Measurements from ENCODE around the gene MX1. TPM values are rescaled to one million over a fixed set of nuclear protein-coding genes. Genes with fewer than 3 reads are reported as not detected.

Gene MX1
- total and polyA plus RNA-seq, 2 donors (not counting 1 experiment from before 2014, with no cell fraction given), result 10.3 to 17.5 TPM

GRCh38 chr21:41483973-41484372, 57.9 kb downstream of the MX1 start:
- Histone ChIP-seq H3K4me1 (ENCODE audit: control insufficient read depth, extremely low read depth, insufficient read depth, low read length) (no peaks in the 10 kb centered on the region), H3K4me3 (replicated peaks in 1 of 4; ENCODE audit: control extremely low read depth in 1 of 4, insufficient read depth in 1 of 4, low read depth in 3 of 4, low read length in 4 of 4) (no peak overlapping the region), H3K27ac (ENCODE audit: insufficient read depth, low read length) (no peak overlapping the region), H3K9ac (ENCODE audit: insufficient read depth, low read length) (no peak overlapping the region), H3K79me2 (ENCODE audit: control insufficient read depth, insufficient read depth, low read length) (no peaks in the 10 kb centered on the region), H3K36me3 (ENCODE audit: control insufficient read depth, insufficient read depth, low read length) (no peaks in the 10 kb centered on the region), H3K9me3 (ENCODE audit: control insufficient read depth, insufficient read depth, low read depth, low read length) (no peaks in the 10 kb centered on the region), H2AFZ (ENCODE audit: low read length) (no peak overlapping the region), H3K27me3 (ENCODE audit: control insufficient read depth, insufficient read depth, low read length) (no peaks in the 10 kb centered on the region), H3K4me2 (ENCODE audit: extremely low read depth, insufficient read depth, low read length) (no peak overlapping the region), H4K20me1 (ENCODE audit: control insufficient read depth, extremely low read depth, insufficient read depth, low read length) (no peaks in the 10 kb centered on the region)
- no peak for TF ChIP-seq CTCF (conservative IDR thresholded peaks at IDR 0.05 in 1 of 2, IDR thresholded peaks at IDR 0.05 in 1 of 2; ENCODE audit: low read depth in 1 of 2, low read length in 2 of 2)
- no peak for DNase-seq (ENCODE audit: low read depth in 2 of 2)

- Histone ChIP-seq H3K9ac (ENCODE audit: insufficient read depth, low read length) (no peak overlapping the region), H3K9me3 (ENCODE audit: control insufficient read depth, insufficient read depth, low read depth, low read length) (no peaks in the 10 kb centered on the region), H4K20me1 (ENCODE audit: control insufficient read depth, extremely low read depth, insufficient read depth, low read length) (no peaks in the 10 kb centered on the region), H3K4me1 (ENCODE audit: control insufficient read depth, extremely low read depth, insufficient read depth, low read length) (no peaks in the 10 kb centered on the region), H3K27ac (ENCODE audit: insufficient read depth, low read length) (no peak overlapping the region), H3K36me3 (ENCODE audit: control insufficient read depth, insufficient read depth, low read length) (no peaks in the 10 kb centered on the region), H3K4me2 (ENCODE audit: extremely low read depth, insufficient read depth, low read length) (no peak overlapping the region), H3K4me3 (replicated peaks in 1 of 4; ENCODE audit: control extremely low read depth in 1 of 4, insufficient read depth in 1 of 4, low read depth in 3 of 4, low read length in 4 of 4) (no peak overlapping the region), H3K27me3 (ENCODE audit: control insufficient read depth, insufficient read depth, low read length) (no peaks in the 10 kb centered on the region), H2AFZ (ENCODE audit: low read length) (no peak overlapping the region), H3K79me2 (ENCODE audit: control insufficient read depth, insufficient read depth, low read length) (no peaks in the 10 kb centered on the region)
- TF ChIP-seq CTCF (conservative IDR thresholded peaks at IDR 0.05 in 1 of 2, IDR thresholded peaks at IDR 0.05 in 1 of 2; ENCODE audit: low read depth in 1 of 2, low read length in 2 of 2) (no peak), EZH2 (IDR thresholded peaks at IDR 0.05; ENCODE audit: low read length, missing control alignments) (no peak)
- DNase-seq (ENCODE audit: low read depth in 2 of 2), result no peak
Observed at GRCh38 chr21:41487082-41487481, 61.0 kb downstream of the MX1 start.

GRCh38 chr21:41488080-41488479, 62.0 kb downstream of the MX1 start:
- no peaks in the 10 kb centered on the region for H3K79me2 ChIP-seq (ENCODE audit: control insufficient read depth, insufficient read depth, low read length)
- no peaks in the 10 kb centered on the region for H3K9me3 ChIP-seq (ENCODE audit: control insufficient read depth, insufficient read depth, low read depth, low read length)
- DNase-seq (ENCODE audit: low read depth in 2 of 2), result no peak
- no peak overlapping the region for H3K9ac ChIP-seq (ENCODE audit: insufficient read depth, low read length)
- no peaks in the 10 kb centered on the region for H4K20me1 ChIP-seq (ENCODE audit: control insufficient read depth, extremely low read depth, insufficient read depth, low read length)
- H3K27me3 ChIP-seq (ENCODE audit: control insufficient read depth, insufficient read depth, low read length), result no peaks in the 10 kb centered on the region
- H3K27ac ChIP-seq (ENCODE audit: insufficient read depth, low read length), result no peak overlapping the region
- no peaks in the 10 kb centered on the region for H3K4me1 ChIP-seq (ENCODE audit: control insufficient read depth, extremely low read depth, insufficient read depth, low read length)
- H3K4me2 ChIP-seq (ENCODE audit: extremely low read depth, insufficient read depth, low read length), result no peak overlapping the region
- no peaks in the 10 kb centered on the region for H3K36me3 ChIP-seq (ENCODE audit: control insufficient read depth, insufficient read depth, low read length)
- H3K4me3 ChIP-seq (replicated peaks in 1 of 4; ENCODE audit: control extremely low read depth in 1 of 4, insufficient read depth in 1 of 4, low read depth in 3 of 4, low read length in 4 of 4), result no peak overlapping the region
- H2AFZ ChIP-seq (ENCODE audit: low read length), result no peak overlapping the region
- no peak for TF ChIP-seq EZH2 (IDR thresholded peaks at IDR 0.05; ENCODE audit: low read length, missing control alignments)
